Activated CD4-positive, alpha-beta T cell treated with anti-CD3 and anti-CD28 coated beads, Interleukin-2, Interleukin-4, amounts not matched to agents 100 ng/mL and 50 ng/mL, durations not matched to agents 16 hours and 8 hours (primary cell): Measurements from ENCODE around the gene ACP4.

Experiments used
- DNase-seq: peaks from one replicate; pipeline ENCODE4 v3.0.0-alpha.2; 2020; ENCODE audit warnings: low spot score

The ACP4 gene

GRCh38 chr19:50844296-50844935 lies 54.2 kb downstream of the ACP4 start:
- DNase-seq: no peak
